Activated CD8-positive, alpha-beta memory T cell treated with anti-CD3 and anti-CD28 coated beads for 48 hours (primary cell): ENCODE results near the gene ATF6.
"Not testable (repeated sequence)": the region's sequence is repeated elsewhere in the genome, so short reads cannot be mapped to it uniquely, and the experiment has no call there.

Experiments used
- DNase-seq, 3 experiments: peaks; one replicate each; pipeline ENCODE4 v3.0.0-alpha.2; 2020; ENCODE audit warnings: low read depth in 2 of 3, low spot score in 2 of 3

ATF6 gene

GRCh38 chr1:161777261-161777660 lies 11.1 kb downstream of the ATF6 start:
- no peak for DNase-seq

- DNase-seq: no peak
Observed at GRCh38 chr1:161778522-161778921, 12.4 kb downstream of the ATF6 start.

GRCh38 chr1:161779393-161779792 lies 13.3 kb downstream of the ATF6 start:
- no peak for DNase-seq

- DNase-seq: no peak
Observed at GRCh38 chr1:161781995-161782394, 15.9 kb downstream of the ATF6 start.

- no peak for DNase-seq
Observed at GRCh38 chr1:161782886-161783285, 16.8 kb downstream of the ATF6 start.

GRCh38 chr1:161784968-161785367 lies 18.8 kb downstream of the ATF6 start:
- no peak for DNase-seq

- no peak for DNase-seq
Observed at GRCh38 chr1:161787355-161787754, 21.2 kb downstream of the ATF6 start.

- DNase-seq: no peak
Observed at GRCh38 chr1:161790587-161791317, 24.6 kb downstream of the ATF6 start.

- no peak for DNase-seq
Observed at GRCh38 chr1:161791904-161792655, 26.0 kb downstream of the ATF6 start.

- no peak for DNase-seq
Observed at GRCh38 chr1:161792740-161793139, 26.6 kb downstream of the ATF6 start.

GRCh38 chr1:161799792-161800191 lies 33.7 kb downstream of the ATF6 start:
- no peak for DNase-seq

- DNase-seq: no peak
Observed at GRCh38 chr1:161801955-161802354, 35.8 kb downstream of the ATF6 start.

- DNase-seq: no peak
Observed at GRCh38 chr1:161803181-161803580, 37.1 kb downstream of the ATF6 start.

- no peak for DNase-seq
Observed at GRCh38 chr1:161805399-161806197, 39.5 kb downstream of the ATF6 start.

- not testable (repeated sequence) for DNase-seq
Observed at GRCh38 chr1:161809202-161809601, 43.1 kb downstream of the ATF6 start.

GRCh38 chr1:161809656-161810055 lies 43.5 kb downstream of the ATF6 start:
- not testable (repeated sequence) for DNase-seq

- DNase-seq: no peak
Observed at GRCh38 chr1:161810780-161811179, 44.7 kb downstream of the ATF6 start.

GRCh38 chr1:161816201-161816600 lies 50.1 kb downstream of the ATF6 start:
- DNase-seq: no peak

- no peak for DNase-seq
Observed at GRCh38 chr1:161817176-161817730, 51.1 kb downstream of the ATF6 start.

GRCh38 chr1:161820914-161821313 lies 54.8 kb downstream of the ATF6 start:
- no peak for DNase-seq

- DNase-seq: no peak
Observed at GRCh38 chr1:161824618-161825017, 58.5 kb downstream of the ATF6 start.
